Vagina (tissue), 2 donors: ENCODE measurements around the gene FLT1.

Experiments
- POLR2A ChIP-seq, 2 donors: fragments of 450-650 bp; IDR thresholded peaks; one replicate each; pipeline ENCODE4 v1.6.1; 2017; ENCODE audit warnings: antibody characterized with exemption in 2 of 2, mild to moderate bottlenecking in 2 of 2, moderate library complexity in 2 of 2
- TF ChIP-seq, protein P1 (sequence below), 3 experiments: fragments of 450-650 bp in 2 of 3; fragments of 200-600 bp in 1 of 3; sonication (generic) in 1 of 3; IDR thresholded peaks; one replicate each; pipeline ENCODE4 v1.5.1; 2017 to 2019; ENCODE audit warnings: antibody characterized with exemption in 3 of 3, mild to moderate bottlenecking in 2 of 3, moderate library complexity in 2 of 3

DNA sequence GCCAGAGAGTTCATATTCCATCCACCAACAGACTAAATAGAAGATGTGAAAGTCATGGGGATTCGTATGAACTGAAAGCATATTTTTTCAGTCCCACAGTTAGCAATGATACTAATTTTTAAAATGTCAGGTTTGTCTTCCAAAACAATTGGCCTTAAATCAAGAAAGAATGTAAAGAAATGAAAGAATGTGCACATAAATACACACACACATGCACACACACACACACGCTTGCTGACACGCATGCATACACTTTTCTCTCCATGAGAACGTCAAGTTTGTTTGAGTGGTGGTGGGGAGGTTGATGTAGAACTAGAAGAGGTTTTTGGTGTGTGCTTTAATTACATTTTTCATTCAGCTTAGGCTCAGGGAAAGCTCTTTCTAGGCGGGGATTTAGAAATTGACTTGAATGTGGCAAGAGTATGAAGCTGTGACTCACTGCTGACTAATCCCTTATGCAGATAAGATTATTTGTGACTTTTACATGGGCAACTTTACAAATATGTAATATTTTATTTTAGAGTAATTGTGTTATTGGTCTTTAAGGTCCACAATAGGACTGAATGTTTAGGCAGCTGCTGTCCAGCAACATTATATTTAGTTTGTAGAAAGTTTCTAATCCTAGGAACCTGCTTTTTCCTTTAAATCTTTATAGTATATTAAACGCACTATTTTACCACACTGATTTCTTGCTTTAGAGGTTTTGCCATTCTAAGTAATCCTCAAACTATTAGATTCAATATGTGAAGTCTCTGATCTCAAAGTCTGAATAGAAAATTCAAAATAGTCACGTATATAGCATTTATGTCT is 18.8 kb downstream of the FLT1 start:
- TF ChIP-seq, protein P1, sequence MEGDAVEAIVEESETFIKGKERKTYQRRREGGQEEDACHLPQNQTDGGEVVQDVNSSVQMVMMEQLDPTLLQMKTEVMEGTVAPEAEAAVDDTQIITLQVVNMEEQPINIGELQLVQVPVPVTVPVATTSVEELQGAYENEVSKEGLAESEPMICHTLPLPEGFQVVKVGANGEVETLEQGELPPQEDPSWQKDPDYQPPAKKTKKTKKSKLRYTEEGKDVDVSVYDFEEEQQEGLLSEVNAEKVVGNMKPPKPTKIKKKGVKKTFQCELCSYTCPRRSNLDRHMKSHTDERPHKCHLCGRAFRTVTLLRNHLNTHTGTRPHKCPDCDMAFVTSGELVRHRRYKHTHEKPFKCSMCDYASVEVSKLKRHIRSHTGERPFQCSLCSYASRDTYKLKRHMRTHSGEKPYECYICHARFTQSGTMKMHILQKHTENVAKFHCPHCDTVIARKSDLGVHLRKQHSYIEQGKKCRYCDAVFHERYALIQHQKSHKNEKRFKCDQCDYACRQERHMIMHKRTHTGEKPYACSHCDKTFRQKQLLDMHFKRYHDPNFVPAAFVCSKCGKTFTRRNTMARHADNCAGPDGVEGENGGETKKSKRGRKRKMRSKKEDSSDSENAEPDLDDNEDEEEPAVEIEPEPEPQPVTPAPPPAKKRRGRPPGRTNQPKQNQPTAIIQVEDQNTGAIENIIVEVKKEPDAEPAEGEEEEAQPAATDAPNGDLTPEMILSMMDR (IDR thresholded peaks at IDR 0.05): no peak
- no peak for TF ChIP-seq POLR2A (IDR thresholded peaks at IDR 0.05)
